GM18498 (cell line): ENCODE measurements around the gene NMNAT2.
"Not testable (repeated sequence)": the region's sequence is repeated elsewhere in the genome, so short reads cannot be mapped to it uniquely, and the experiment has no call there.

Source experiments
- ATAC-seq: cut with Tn5 transposase; IDR thresholded peaks from one replicate; pipeline ENCODE4 v1.9.1; 2021; ENCODE audit warnings: mild to moderate bottlenecking, moderate library complexity; ENCODE audit not compliant: unreplicated experiment

NMNAT2 gene

DNA sequence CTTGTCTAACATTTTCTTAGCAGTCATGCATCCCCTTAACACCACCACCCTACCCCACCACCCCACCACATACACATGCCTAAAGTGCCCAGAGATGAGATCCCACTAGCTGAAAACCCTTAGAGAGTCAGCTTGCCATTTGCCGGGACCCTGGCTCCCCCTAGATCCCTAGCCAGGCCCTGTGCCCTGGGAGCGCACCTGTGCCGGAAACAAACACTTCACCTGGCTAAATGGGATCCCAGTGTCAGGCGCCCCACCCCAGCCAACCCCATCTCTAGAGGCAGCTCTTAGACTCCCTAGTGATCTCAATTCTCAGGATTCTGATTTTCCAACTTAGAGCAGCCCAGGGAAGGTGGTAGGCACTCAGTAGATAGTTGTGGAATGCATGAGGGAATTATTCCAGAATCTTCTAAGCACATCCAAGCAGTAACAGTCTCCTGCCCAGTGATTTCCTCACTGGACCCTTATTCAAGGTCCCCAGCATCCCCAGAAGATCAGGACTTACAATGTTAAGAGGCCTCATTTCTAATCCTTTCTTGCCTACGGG lies 126.9 kb downstream of the NMNAT2 start:
- ATAC-seq, result no peak

DNA sequence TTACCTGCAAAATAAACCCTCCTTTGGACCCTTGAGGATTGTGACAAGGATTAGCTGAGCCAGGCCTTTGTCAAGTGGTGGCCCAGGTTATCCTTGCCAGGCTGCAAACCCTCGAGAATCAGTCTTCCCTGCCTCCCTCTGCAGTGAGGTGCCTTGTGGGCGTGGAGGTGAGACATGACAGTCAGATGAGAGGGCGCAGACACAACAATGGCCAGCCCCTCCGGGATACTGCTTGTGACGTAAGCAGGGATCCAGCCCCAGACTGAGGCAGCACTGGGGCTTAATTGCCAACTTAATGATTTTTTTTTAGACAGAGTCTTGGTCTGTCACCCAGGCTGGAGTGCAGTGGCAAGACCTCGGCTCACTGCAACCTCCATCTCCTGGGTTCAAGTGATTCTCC lies 127.6 kb downstream of the NMNAT2 start:
- ATAC-seq, result no peak

DNA sequence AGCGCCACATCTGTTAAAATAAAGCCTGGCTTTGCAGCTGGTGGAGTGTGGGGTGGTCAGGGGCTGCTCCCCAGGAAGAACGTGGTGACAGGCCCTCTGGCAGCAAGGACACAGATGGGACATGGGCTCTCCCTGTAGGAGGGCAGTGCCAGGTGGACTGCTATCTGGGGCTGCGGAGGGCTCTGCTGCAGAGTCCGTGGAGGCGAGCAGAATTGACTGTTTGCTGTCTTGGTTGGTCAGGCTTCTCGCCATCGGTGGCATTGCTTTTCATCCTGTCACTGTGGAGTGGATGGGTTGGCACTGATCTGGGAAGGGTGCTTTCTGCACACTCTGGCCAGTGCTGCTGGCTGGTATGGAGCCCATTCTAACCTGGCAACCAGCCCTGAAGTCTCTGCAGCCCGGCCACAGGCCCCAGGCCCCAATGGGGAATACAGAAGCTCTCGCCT lies 129.1 kb downstream of the NMNAT2 start:
- ATAC-seq, result no peak

DNA sequence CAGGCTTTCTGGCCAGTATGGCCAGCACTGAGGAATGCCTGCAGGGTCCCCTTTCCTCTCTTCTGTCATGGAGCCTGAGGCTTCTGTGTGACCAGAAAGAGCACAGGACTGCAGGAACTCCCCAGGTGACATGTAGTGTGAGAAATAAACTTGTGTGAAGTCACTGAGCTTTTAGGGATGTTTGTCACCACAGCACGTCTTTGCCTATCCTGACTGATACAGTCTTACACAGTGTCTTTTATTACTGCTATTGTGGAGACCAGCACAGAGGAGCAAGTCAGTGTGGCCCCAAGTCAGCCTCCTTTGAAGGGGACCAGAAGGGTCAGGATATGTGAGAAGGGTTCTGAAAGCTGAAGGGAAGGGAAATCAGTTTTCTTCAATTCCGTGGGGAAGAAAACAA lies 129.6 kb downstream of the NMNAT2 start:
- ATAC-seq, result no peak

DNA sequence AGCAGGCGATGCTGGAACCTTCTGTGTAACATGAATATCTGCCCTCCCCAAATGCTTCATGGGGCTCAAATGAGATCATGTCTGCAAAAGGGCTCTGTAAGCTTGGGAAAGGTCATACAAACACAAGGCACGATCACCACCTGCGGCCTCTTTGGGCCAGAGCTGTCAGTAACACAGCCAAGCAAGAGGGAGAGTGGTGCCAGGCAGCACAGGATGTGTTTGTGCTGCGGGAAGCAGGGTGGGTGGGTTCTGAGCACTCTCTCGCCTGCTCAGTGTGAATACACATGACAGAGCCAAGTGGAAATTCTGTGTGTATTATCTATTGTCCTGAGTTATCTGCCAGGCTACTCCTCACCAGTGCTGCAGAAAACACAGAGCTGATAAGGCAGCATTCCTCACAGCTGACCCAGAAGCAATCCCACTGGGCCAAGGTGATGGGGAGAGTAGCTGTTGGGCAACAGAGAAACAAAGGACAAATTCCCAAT lies 130.9 kb downstream of the NMNAT2 start:
- ATAC-seq, result no peak

DNA sequence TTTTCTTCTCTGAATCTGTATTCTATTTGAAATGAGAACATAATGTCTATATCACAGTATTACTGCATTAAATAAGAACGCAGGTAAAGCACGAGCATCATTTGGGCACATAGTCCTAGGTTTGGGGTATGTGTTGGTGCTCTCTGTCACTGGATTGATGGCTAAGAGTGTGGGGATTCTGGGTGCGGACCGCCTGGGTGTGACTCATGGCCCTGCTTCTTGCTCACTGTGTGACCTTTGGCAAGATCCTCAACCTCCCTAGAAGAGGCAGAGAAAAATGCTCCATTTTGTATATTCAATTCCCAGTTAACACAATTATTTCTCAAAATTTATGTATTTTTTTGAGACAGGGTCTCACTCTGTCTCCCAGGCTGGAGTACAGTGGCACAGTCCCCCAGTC lies 132.4 kb downstream of the NMNAT2 start:
- no peak for ATAC-seq

DNA sequence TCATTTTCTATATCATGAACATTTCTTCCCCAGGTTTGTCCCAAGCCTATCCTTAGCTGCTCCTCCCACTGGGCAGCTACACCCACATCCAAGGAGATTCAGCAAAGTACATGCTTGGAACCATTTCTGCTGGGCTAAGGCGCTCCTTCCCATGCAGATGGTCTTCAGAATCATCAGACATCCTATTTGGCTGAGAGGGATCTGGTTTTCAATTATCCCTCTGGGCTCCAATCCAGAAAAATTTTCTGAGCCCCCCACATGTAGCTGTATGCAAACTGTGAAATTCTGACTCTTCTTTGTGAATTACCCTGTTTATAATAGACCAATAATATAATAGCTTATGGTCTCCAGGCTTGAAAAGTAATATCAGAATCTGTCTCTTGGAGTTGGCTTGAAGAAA lies 132.9 kb downstream of the NMNAT2 start:
- ATAC-seq, result no peak

DNA sequence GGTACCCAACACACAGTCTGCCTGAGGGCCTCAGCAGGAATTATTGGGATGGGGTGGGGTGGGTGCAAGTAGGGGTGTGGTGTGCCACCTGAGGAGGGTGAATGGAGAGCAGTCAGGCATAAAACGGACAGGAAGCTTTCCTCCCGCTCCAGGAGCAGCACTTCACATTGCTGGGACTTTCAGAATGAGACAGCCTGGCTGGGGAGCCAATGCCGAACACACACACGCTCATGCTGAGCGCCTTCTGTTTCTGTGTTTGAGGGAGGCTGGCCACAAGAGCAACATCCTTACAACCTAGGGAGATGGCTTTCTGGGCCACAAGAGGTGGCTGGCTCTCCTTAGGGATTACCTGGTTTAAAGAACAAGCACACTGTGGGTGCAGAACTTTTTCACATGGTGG lies 134.1 kb downstream of the NMNAT2 start:
- ATAC-seq, result no peak

DNA sequence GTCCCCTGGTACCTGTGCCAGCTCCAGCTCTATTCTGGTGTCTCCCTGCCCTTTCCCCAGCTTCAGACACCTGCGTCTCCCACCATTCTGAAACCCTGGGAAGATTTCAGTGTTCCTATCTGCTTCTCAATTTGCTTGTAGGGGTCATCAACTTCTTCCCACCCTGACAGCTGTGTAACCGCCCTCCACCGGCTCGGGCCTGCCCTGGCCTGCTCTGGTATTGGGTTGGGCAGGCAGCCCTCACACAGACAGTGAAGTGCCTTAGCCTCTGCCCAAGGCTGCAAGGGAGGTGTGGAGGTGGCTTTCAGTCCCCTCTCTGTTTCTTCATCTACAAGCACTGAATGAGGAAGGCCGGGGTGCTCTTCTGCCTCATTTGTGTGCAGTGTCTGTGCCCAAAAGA lies 134.9 kb downstream of the NMNAT2 start:
- ATAC-seq, result no peak

DNA sequence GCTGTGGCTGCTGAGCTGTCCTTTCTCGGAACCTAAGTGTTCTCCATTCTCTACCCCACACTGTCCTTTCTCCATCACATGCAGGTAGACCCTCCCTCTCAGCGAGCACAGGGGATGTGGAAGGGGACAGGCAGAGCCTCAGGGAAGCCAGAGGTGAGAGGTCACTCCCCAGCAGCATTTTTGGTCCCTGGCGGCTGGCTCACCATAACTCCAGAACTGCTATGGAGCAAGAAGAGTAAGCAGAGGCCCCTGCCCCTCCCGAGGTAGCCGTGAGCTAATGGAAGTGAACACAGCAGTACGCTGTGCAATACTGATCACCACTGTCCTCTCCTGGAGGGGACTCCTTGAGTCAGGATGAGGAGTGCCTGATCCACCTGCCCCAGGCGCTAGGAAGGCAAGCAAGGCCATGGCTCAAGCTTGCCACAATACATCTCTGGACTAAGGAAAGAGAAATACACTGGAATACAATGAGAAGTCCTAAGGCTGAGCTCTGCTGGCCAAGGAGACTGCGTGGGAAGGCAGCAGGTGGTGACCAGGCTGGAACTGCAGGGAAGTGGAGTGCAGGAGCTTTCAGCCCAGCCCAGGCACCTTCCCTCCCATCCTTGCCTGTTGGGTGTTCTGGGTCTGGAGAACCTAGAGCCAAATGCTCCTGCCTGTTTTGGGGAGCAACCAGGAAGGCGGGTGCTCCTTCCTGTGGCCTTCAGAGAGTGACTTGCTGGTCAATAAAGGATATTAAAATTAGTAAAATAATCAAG lies 135.9 kb downstream of the NMNAT2 start:
- ATAC-seq, result no peak

DNA sequence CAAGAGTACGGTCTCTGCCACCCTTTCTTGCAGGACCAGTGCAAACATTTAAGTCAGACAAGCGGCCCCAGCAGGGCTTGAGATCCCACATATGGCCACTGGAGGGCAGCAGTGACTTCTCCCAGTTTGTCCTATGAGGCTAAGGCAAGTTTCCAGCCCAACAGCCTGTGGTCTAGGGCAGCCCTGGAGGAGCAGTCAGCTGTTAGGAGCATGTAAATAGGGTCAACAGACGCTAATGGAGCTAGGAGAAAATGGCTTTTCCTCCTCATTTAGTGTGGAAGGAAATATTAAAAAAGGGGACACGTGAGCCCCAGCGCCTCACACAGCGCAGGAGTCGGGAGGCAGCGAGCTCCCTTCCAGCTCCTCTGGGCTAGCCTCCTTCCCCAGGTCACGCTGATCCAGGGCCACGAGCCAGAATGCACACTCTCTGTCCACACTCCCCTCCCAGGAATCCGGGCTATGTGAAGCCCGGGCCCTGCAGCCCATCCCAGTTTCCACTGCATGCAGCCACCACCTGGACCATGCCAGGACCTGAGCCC lies 136.6 kb downstream of the NMNAT2 start:
- ATAC-seq, result peak; percentile 74

DNA sequence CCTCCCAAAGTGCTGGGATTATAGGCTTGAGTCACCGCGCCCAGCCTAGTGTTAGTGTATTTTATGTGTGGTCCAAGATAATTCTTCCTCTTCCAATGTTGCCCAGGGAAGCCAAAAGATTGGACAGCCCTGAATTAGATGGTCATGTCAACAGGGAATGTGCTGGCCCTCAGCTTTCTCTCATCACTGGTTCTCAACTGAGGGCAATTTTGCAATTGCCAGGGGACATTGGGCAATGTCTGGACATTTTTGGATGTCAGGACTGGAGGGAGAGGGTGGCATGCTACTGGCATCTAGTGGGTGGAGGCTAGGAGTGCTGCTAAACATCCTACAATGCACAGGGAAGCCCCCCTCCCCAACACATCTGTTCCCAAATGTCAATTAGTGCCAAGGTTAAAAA lies 137.1 kb downstream of the NMNAT2 start:
- ATAC-seq, result no peak

DNA sequence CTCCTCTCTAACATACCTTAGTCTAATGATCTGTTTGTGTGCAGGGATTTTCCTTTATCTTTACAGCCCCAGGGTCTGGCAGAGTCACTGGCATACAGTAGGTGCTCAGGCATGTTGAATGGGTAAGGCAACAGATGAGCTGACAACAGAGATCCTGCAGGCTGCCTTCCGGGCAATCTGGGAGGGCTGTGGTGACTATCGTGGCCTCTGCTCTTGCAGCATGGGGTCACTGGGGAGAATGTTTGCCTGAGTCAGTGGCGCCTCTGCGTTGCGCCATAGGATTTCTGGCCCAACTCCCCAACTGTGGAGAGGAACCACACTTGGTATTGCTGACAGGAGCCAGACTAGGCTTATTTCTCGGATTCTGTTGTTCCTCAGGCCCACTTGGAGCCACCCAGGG lies 138.3 kb downstream of the NMNAT2 start:
- ATAC-seq, result no peak

DNA sequence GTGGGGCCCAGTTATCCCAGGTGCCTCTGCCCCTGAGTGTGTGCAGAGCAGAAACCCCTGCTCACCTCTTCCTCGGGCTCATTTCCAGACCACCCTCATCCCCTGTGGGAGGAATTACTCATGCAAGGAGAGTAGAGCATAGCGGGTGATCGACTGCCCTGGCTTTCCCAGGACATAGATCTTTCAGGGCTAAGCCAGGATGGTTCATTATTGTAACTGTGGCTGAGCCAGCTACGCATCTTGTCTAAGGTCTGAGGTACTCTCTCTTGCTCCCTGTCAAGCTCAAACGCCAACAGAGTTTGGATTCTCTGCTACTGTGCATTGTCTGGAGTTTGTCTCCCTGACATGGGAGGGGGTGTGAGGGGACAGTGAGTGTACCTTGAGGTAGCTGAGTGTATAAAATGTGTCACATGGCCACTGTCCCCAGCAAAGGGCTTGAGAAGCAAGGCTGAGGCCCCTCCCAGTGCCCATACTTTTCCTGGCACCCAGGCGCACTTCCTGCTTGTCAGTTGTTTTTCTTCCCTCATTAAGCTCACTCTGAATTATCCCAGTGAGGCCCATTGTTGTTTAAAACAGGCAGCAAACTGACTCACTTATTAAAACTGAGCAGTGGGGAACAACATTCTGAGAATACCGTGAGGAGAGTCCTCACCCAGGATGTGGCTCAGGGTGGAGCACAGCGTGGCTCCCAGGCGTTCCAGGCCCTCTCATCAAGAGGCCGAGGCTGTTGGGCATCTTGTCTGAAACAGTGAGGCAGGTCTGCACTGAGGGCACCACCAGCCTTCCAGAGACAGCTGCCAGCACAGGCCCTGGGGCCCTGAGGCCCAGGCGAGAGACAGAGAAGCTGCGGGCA lies 139.2 kb downstream of the NMNAT2 start:
- ATAC-seq, result no peak

DNA sequence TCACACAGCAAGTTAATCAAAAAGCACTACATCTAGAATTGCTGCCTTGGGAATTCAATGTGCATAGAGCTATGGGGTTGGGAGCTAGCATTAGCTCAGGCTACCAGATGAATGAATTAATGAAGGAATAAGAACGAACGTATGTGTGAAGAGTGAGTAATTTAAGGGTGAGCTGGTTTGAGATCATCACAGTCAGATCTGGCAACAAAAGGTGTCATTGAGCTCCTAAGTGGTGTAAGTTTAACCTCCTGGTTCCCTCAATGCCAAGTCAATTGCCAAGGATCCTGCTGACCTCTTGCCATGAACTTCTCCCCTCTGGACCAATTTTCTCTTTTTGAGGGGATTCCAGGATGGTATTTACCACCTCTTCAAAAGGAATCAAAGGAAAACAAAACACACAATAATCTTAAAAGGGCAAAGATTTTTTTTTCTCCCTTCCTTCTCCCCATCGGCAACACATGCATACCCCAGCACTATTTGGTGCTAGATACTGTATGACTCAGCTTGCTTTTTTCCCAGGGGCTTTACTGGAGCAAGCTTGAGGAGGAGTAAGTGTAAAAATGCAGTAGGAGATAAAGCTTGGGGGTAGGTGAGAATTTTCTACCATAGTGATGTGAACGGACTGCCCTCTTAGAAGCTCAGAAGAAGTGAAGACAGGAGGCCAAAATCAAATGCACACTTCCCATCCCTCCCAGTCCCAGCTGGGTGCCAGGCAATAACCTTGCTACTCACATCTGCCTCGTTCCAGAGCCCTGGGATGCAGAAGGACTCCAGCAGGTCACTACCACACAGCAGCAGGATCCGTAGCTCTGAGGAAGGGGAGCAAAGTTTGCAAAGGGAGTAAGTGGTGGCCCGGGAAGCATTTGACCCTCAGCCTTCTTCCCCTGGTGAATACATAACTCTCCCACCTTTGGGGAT lies 140.1 kb downstream of the NMNAT2 start:
- no peak for ATAC-seq

DNA sequence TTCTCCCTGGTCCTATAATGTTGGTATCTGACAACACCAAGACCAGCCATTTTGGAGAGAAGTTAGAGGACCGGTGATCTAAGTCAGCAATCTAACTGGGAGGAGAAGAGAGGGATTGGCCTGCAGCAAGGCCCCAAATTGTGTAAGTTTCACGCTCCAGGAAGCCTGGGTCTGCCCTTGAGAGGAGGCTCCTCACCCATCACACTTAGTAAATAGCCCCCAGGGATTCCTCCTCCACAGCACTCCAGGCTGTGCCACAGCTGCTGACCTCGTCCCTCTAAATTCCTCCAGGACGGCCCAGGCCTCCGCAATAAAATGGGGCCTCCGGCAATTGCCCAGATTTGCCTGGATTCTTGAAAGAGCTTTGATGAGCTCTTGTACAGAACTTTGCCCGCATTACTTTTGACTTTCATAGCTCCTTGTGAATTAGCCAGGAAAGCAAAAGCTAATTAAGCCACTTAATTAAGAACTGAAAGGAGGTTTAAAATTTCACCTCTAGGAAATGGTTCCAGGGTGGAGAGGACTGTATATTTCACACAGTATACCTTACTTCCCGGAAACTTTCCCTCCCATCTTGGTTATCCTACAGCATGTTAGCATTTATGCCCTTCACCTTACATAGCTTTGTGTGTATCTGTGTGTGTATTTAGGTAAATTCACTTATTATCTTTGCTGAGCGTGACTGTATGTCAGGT lies 141.6 kb downstream of the NMNAT2 start:
- ATAC-seq, result no peak

DNA sequence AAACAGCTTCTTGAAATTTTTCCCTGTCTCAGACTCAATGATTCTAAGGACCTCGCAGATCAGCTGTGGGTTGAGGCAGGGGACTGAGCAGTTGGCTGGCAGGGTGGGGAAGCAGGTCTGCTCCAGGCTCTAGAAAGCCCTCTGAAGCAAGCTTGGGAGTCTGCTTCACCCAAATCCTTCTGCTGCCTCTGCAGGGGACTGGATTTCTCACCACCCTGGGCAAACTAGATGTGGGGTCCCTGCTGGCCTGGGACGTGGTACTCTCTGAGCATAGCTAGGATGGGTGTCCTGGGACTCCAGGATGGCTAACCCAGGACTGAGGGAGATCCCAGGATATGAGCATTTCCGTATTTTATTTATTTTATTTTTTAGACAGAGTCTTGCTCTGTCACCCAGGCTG lies 142.9 kb downstream of the NMNAT2 start:
- ATAC-seq, result no peak

DNA sequence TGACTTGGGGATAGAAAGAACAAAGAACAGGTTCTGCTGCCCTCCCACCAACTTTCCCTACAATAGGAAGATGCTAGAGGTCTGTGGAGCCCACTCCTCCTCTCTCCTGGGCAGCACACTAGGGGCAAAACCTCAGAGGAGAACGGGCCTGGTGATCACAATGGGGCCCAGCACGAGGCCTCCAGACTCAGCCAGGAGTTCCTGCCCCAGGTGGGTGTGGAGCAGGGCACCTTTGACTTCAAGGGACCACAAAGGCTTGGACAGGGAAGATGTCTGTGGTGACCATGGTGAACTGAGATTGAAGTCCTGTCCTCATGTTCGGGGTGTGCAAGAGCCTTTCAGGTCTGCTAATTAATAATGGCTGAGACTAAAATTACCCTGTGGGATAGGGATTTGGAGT lies 143.3 kb downstream of the NMNAT2 start:
- no peak for ATAC-seq

DNA sequence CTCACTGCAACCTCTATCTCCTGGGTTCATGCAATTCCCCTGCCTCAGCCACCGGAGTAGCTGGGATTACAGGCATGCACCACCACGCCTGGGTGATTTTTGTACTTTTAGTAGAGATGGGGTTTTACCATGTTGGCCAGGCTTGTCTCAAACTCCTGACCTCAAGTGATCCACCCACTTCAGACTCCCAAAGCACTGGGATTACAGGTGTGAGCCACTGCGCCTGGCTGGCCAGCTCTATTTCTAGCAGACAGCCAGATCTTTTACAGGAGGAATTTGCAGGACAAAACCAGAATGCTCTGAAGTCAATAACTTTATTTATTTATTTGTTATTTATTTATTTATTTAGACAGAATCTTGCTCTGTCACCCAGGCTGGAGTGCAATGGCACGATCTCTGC lies 144.2 kb downstream of the NMNAT2 start:
- ATAC-seq, result not testable (repeated sequence)

DNA sequence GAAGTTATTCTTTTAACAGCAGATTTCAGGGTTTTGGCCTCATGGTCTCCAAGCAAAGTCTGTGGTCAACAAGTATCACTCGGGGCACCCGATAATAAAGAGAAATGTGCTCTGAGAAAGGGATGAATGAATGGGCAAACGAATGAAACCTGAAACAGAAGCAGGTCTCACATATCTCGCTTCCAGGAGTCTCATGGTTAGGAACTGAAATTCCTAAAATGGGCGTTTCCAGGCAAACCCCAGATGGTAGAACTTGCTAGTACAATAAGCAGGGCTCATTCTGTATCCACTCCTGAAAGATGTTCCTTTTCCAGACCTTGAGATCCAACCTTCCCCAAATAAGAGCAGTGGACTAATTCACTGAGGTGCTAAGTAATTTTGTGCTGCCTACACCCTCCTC lies 144.9 kb downstream of the NMNAT2 start:
- no peak for ATAC-seq
